GM19239 (cell line): Measurements from ENCODE around the gene PIK3R5.

Experiments used
- DNase-seq: peaks from one replicate; pipeline ENCODE4 v3.0.0; 2011; ENCODE audit warnings: low spot score; ENCODE audit not compliant: insufficient read length
- FAIRE-seq: peaks from 2 replicates; lab custom pipeline; 2011; peaks lifted over from hg19 to GRCh38; lab: Jason Lieb, UNC

The PIK3R5 gene

GRCh38 chr17:8934346-8934745, 31.2 kb downstream of the PIK3R5 start:
- FAIRE-seq (peak; percentile 28), DNase-seq (no peak)

DNA sequence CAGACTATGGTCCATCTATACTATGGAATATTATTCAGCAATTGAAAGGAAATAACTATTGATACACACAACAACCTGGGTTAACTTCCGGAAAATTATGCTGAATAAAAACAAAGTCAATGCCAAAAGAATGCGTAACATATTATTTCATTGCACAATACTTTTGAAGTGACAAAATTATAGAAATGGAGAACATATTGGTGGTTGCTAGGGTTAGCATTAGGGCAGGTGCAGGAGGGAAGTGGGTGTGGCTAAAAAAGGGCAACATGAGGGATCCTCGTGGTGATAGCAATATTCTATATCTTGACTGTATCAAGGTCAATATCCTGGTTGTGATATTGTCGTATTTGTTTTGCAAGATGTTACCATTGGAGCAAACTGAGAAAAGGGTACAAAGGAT, 34.9 kb downstream of the PIK3R5 start:
- FAIRE-seq = peak; percentile 21

GRCh38 chr17:8928347-8928746, 37.2 kb downstream of the PIK3R5 start:
- no peak for FAIRE-seq

More for the DNA sequence above, 34.9 kb downstream of the PIK3R5 start:
- DNase-seq = no peak

DNA sequence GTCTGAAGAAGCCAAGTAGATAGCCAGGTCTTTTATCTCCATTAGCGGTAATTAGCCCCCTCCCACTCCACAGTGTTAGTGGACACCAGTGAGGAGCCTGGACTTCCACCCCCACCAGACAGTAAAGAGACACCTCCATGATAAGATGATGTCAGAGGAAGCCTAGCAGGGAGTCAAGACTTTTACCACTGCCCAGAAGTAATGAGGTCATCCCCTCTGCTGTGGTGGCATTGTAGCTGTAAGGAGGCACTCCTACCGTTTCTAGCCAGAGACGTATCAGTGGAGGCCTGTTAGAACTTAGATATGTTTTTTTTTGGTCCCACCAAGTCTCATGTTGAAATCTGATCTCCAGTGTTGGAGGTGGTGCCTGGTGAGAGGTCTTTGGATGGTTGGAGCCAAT, 38.1 kb downstream of the PIK3R5 start:
- FAIRE-seq = no peak
- no peak for DNase-seq

More at GRCh38 chr17:8928347-8928746, 37.2 kb downstream of the PIK3R5 start:
- no peak for DNase-seq

- DNase-seq (no peak), FAIRE-seq (peak; percentile 86)
These were observed 39.7 kb downstream of the PIK3R5 start for GRCh38 chr17:8925808-8926207.

DNA sequence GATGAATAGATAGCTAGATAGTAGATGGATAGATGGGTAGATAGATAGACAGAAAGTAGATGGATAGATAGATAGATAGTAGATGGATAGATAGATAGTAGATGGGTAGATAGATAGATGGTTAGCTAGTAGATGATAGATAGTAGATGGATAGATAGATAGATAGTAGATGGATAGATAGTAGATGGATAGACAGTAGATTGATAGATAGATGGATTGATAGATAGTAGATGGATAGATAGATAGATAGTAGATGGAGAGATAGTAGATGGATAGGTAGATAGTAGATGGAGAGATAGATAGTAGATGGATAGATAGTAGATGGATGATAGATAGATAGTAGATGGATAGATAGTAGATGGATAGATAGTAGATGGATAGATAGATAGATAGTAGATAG, 40.4 kb downstream of the PIK3R5 start:
- FAIRE-seq = peak; percentile 56
- DNase-seq = no peak

- DNase-seq (no peak), FAIRE-seq (peak; percentile 99)
These were observed 40.9 kb downstream of the PIK3R5 start for GRCh38 chr17:8924595-8924994.

DNA sequence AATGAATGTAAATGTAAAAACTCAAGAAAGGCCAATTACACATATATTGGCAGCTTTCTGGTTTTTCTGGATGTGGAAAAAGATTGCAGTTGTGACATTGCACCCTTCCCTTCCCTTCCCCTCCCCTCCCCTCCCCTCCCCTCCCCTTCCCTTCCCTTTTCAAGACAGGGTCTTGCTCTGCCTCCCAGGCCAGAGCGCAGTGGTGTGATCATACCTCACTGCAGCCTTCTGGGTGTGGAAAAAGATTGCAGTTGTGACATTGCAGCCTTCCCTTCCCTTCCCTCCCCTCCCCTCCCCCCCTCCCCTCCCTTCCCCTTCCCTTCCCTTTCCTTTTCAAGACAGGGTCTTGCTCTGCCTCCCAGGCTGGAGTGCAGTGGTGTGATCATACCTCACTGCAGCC, 41.7 kb downstream of the PIK3R5 start:
- FAIRE-seq (no peak), DNase-seq (no peak)

GRCh38 chr17:8922928-8923327, 42.6 kb downstream of the PIK3R5 start:
- FAIRE-seq (no peak), DNase-seq (no peak)

DNA sequence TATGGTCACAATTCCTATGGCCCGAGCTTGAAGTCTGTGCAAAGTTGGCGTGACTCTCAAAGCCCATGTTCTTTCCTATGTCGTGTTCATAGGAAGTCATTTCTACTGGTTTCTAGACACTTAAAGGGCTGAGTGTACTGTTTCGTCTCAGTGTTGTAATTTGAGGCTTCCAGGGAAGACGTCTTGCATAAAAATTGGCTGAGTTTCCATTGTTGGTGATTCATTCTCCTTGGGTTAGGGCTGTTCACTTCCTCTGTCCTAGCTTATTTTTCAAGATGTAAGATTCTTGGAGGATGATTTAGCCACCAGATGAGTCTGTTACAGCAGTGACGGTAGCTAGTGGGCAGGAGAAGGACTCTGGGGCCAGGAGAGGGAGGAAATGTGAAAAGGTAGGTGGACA, 43.1 kb downstream of the PIK3R5 start:
- FAIRE-seq (peak; percentile 60), DNase-seq (no peak)

DNA sequence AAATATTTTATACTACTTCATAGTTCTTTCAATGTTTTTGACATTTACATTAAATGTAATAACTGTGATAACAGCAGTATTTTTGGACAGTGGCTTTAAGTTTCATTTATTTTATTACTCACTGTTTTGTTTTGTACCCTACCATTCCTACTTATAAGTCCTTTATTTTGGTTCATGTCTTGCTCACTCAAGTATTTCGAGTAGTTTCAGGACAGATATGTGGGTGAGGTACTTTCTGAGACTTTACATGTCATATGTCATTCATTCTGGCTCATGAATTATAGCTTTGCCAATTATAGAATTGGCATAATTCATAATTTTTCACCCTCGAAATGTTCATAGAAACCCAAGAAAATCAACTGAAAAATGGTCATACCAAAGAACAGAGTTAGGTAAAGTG, 44.4 kb downstream of the PIK3R5 start:
- FAIRE-seq (peak; percentile 74), DNase-seq (no peak)

DNA sequence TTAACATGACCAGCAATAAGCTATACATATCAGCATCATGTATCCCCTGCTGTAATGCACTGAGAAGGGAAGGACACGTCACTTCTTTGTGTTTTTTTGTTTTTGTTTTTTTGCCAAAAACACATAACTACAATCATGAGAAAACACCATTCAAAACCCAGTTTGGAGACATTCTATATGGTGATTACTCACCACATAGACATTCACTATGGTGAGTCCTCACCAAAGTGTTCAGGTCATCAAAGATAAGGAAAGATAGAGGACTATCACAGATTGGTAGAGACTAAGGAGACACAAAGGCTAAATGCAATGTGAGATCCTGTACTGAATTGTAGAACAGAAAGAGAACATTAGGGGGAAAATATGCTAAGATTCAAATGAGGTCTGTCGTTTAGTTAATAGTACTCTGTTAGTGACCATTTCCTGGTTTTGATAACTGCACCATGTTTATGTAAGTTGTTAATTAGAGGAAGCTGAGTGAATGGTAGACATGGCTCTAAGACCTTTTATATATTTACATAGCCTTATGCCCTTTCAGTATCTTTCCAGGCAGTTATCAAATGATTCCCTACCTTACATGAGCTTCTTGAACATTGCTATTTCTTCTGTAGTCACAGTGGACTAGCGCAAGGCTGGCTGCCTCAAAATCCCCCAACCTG, 46.6 kb downstream of the PIK3R5 start:
- DNase-seq (no peak), FAIRE-seq (peak; percentile 40)

DNA sequence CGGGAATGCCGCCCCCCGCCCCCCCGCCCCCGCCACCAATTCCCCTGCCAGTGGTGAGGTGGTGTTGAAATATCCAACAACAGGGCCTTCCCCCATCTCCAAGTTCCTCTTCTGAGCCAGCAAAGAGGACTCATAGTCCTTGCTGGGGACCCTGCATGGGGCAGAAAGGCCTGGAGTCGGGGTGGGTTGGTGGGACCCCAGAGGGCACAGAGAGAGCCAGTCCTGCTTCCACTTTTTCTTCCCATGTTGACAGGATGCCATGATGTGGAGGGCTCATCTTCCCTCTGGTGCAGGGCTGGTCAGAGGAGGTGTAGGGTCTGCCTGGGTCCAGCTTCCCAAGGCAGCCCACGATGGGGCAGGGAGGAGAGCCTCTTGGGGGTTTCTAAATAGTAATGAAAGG, 49.0 kb downstream of the PIK3R5 start:
- no peak for DNase-seq
- no peak for FAIRE-seq

DNA sequence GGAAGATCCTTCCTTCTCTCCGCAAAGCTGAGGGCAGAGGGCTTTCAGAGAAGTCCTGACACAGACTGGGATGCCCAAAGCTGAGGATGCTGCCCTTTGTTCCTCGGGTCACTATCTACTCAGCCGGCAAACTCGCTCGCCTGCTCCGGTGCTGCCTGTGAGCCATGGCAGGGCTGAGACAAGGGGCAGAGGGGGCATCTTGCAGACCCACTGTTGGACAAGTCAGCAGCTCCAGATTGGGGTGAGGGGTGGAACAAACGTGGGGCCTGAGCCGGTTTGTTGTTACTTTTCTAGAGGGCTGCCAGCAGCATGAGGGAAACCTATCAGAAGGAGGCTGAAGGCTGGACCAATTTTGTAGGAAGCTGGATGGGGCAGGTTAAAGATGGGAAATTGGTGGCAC, 51.0 kb downstream of the PIK3R5 start:
- DNase-seq = no peak

DNA sequence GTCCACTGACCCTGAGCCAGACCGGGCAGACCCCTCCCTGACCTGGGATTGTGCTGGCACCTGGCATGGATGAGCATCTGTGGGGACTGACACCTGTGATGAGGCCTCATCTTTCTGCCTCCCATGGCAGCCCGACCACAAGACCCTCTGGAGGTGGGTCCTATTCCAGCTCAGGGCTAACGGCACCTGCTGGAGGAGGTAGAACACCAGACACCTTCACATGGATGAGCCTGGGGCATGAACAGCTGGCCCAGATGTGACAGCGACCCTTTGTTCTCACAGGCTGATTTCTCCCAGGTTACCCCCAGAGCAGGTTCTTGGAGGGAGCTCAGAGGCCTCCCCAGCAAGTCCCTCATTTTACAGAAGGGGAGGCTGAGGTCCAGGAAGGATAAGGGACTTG, 51.6 kb downstream of the PIK3R5 start:
- no peak for FAIRE-seq
- DNase-seq = no peak

More for the DNA sequence above, 51.0 kb downstream of the PIK3R5 start:
- FAIRE-seq = no peak

DNA sequence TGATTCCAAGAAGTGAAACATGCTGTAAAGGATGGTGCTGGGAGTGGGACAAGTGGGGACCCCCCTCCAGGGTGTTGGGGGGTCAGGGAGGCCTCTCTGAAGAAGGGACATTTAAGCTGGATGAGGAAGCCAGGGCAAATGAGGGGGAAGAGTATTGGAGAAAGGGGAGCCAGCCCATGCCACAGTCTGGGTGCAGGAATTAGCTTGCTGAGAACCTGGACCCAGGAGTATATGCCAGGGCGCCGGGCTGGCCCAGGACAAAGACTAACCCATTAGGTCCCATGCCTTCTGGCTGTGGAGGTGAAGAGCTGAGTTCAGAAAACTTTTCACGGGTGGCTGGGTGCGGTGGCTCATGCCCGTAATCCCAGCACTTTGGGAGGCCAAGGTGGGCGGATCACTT, 52.4 kb downstream of the PIK3R5 start:
- FAIRE-seq (no peak), DNase-seq (no peak)

DNA sequence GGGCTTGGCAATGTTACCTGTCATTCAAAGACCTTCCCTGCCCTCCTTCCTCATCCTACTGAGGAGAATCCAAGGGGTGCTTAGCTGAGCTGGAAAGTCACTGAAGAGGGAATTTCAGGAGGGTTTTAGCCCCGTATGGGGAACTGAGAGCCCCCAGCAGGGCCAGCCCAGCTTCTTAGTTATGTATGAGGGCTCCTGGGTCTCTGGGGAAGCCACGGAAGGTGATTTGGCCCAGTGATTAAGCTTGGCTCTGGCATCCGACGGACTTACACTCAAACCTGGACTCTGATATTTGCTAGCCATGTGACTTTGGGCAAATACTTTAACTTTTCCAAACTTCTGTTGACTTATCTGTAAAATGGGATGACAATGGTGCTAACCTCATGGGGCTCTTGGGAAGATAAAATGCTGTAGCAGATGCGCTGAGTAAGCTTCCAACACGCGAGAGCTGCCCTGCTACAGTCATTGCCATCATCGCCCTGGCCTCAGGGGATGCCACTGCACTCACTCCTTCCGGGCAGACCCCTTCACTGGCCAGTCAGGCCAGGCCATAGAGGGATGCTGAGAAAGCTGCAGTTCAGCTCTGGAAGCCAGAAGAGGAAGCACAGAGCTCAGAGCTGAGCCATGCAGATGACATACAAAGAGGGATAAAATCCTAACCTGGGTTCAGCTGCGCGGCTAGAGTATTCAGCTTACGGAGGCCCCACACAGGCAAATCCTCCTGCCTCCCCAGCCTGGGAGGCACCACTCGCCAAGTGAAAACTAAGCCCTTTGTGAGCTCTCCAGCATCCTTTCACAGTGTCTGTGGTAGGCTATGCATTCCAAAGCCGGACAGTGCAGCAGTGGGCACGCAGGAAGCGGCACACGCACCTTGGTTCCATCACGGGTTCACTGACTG, 53.2 kb downstream of the PIK3R5 start:
- no peak for DNase-seq
- peak; percentile 75 for FAIRE-seq

- FAIRE-seq = no peak
- no peak for DNase-seq
These were observed 54.4 kb downstream of the PIK3R5 start for GRCh38 chr17:8910969-8911604.

GRCh38 chr17:8909586-8910270, 55.8 kb downstream of the PIK3R5 start:
- FAIRE-seq (no peak), DNase-seq (no peak)

DNA sequence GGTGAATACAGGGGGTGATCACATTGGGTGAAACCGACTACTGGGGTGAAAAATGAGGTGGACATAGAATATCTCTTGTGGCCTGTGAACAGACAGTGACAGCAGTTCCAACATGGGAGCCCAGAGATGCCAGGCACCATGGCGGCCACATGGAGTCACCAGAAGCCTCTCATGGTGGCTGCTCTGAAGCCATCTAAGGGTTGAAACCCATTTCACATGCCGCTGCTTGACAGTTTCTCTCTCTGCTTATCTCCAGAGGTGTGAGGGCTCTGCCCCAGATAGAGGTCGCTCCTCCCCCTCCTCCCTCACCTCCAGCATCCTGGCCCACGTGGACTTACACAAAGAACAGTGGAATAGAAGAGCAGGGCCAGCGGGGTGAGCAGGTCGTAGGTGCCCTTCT, 60.2 kb downstream of the PIK3R5 start:
- FAIRE-seq (no peak), DNase-seq (no peak)
